HepG2 (cell line): ENCODE results near the gene RAB8A. TPM values are rescaled to one million over a fixed set of nuclear protein-coding genes. Genes with fewer than 3 reads are reported as not detected.

Experiments used
- ATAC-seq: fragments of 200-7000 bp; cut with Tn5 transposase; 3 replicates; pipeline ENCODE4 v1.9.1; 2020; ENCODE audit warnings: mild to moderate bottlenecking, moderate library complexity
- BruUV-seq: library from RNA; stranded (reverse); fragments of 400-500 nt; replicated peaks from 2 replicates; lab custom pipeline; 2021; lab: Mats Ljungman, UMichigan
- CTCF ChIA-PET: fragments of 300-600 bp; formaldehyde crosslinking; extraction: SDS; loops from one replicate; lab custom pipeline; 2021; ENCODE audit warnings: low total read pairs, inconsistent platforms, low intra/inter-chr PET ratio; lab: Yijun Ruan, JAX
- POLR2A ChIA-PET: fragments of 350-600 bp; sonication (Branson Sonifier 250); formaldehyde crosslinking; loops from one replicate; lab custom pipeline; 2020; ENCODE audit warnings: antibody characterized with exemption, inconsistent platforms; lab: Yijun Ruan, JAX
- DNase-seq: peaks from one replicate; pipeline ENCODE4 v3.0.0-alpha.2; 2015; ENCODE audit warnings: low spot score
- FAIRE-seq: peaks from 3 replicates; lab custom pipeline; 2011; peaks lifted over from hg19 to GRCh38; lab: Jason Lieb, UNC
- H2AFZ ChIP-seq: one replicate; pipeline ENCODE4 v1.6.1; 2011; ENCODE audit warnings: low read length, inconsistent platforms
- H3K27ac ChIP-seq: fragments of 300-600 bp; 3 replicates; pipeline ENCODE4 v1.8.0; 2011; ENCODE audit warnings: mixed run types, mild to moderate bottlenecking, mixed read lengths, low read length, inconsistent platforms; ENCODE audit not compliant: insufficient read depth; ENCODE audit errors: extremely low read length
- H3K27me3 ChIP-seq, 2 experiments: fragments of 200-600 bp in 1 of 2; 2 replicates in 1 of 2; 3 replicates in 1 of 2; pipeline versions ENCODE4 v1.6.0 to v1.8.0; 2011; ENCODE audit warnings: low read length in 2 of 2, mild to moderate bottlenecking in 2 of 2, moderate library complexity in 2 of 2, inconsistent platforms in 1 of 2; ENCODE audit not compliant: insufficient read depth in 2 of 2, control insufficient read depth in 1 of 2
- H3K36me3 ChIP-seq, 2 experiments: fragments of 200-600 bp in 1 of 2; replicated peaks in 1 of 2; 2 replicates in 1 of 2; 3 replicates in 1 of 2; pipeline versions ENCODE4 v1.5.1 to v1.8.0; 2011; ENCODE audit warnings: low read length in 2 of 2, inconsistent platforms in 1 of 2; ENCODE audit not compliant: insufficient read depth in 2 of 2, control insufficient read depth in 1 of 2
- H3K4me1 ChIP-seq: 2 replicates; pipeline ENCODE4 v1.5.1; 2012; ENCODE audit warnings: low read length, inconsistent platforms; ENCODE audit not compliant: insufficient read depth
- H3K4me2 ChIP-seq: 2 replicates; pipeline ENCODE4 v1.6.0; 2011; ENCODE audit warnings: low read depth, low read length, inconsistent platforms
- H3K4me3 ChIP-seq, 3 experiments: fragments of 200-600 bp in 1 of 3; sonication (generic), shearing (Covaris generic) in 1 of 3; replicated peaks in 1 of 3; 2 replicates each; pipeline ENCODE4 v1.5.1; 2011 to 2016; ENCODE audit warnings: low read length in 3 of 3, inconsistent platforms in 2 of 3, low read depth in 2 of 3, mild to moderate bottlenecking in 2 of 3, control low read depth in 1 of 3, mixed read lengths in 1 of 3; ENCODE audit not compliant: insufficient read depth in 1 of 3
- H3K79me2 ChIP-seq: one replicate; pipeline ENCODE4 v1.6.1; 2011; ENCODE audit warnings: low read length, inconsistent platforms; ENCODE audit not compliant: insufficient read depth
- H3K9ac ChIP-seq: 2 replicates; pipeline ENCODE4 v1.6.0; 2011; ENCODE audit warnings: mild to moderate bottlenecking, low read depth, low read length, inconsistent platforms; ENCODE audit not compliant: insufficient read depth
- H3K9me3 ChIP-seq: 2 replicates; pipeline ENCODE4 v1.5.1; 2012; ENCODE audit warnings: mild to moderate bottlenecking, low read length
- H4K20me1 ChIP-seq: 2 replicates; pipeline ENCODE4 v1.6.0; 2011; ENCODE audit warnings: inconsistent platforms, mild to moderate bottlenecking, low read length, moderate library complexity; ENCODE audit not compliant: insufficient read depth
- ADNP ChIP-seq: sonication (generic); formaldehyde crosslinking; IDR thresholded peaks from 2 replicates; pipeline ENCODE4 v1.4.0; 2020; ENCODE audit warnings: missing genetic modification reagents
- HOXA5 ChIP-seq: sonication (generic); formaldehyde crosslinking; IDR thresholded peaks from 2 replicates; pipeline ENCODE4 v1.4.0; 2020; ENCODE audit warnings: missing genetic modification reagents
- MEIS1 ChIP-seq: sonication (generic); formaldehyde crosslinking; IDR thresholded peaks from 2 replicates; pipeline ENCODE4 v1.9.0; 2021; ENCODE audit warnings: mild to moderate bottlenecking, missing genetic modification reagents, moderate library complexity, borderline replicate concordance
- RAD21 ChIP-seq: fragments of 450-650 bp; formaldehyde crosslinking; IDR thresholded peaks from 2 replicates; pipeline ENCODE4 v1.5.0; 2020; ENCODE audit warnings: mild to moderate bottlenecking
- SP2 ChIP-seq: sonication (generic); formaldehyde crosslinking; IDR thresholded peaks from 2 replicates; pipeline ENCODE4 v1.5.1; 2020; ENCODE audit warnings: mild to moderate bottlenecking, missing genetic modification reagents
- ZBTB7A ChIP-seq: sonication (generic); formaldehyde crosslinking; IDR thresholded peaks from 2 replicates; pipeline ENCODE4 v1.8.0; 2022; ENCODE audit warnings: mild to moderate bottlenecking, missing genetic modification reagents
- ZFYVE20 ChIP-seq: sonication (generic); formaldehyde crosslinking; IDR thresholded peaks from 2 replicates; pipeline ENCODE4 v1.8.0; 2023; ENCODE audit warnings: low read depth, mild to moderate bottlenecking, moderate library complexity, missing genetic modification reagents, borderline replicate concordance
- ZMYM3 ChIP-seq: sonication (generic); formaldehyde crosslinking; IDR thresholded peaks from 2 replicates; pipeline ENCODE4 v1.5.1; 2020; ENCODE audit warnings: mild to moderate bottlenecking, missing genetic modification reagents
- ZNF558 ChIP-seq: sonication (generic); formaldehyde crosslinking; IDR thresholded peaks from 2 replicates; pipeline ENCODE4 v1.9.0; 2022; ENCODE audit warnings: mild to moderate bottlenecking, missing genetic modification reagents, borderline replicate concordance
- ZSCAN22 ChIP-seq: sonication (generic); formaldehyde crosslinking; IDR thresholded peaks from 2 replicates; pipeline ENCODE4 v1.4.0; 2020; ENCODE audit warnings: mild to moderate bottlenecking, missing genetic modification reagents
- WGBS: methylation state at CpG from one replicate; pipeline ENCODE4 v1.1.6; 2017; ENCODE audit warnings: low lambda C conversion rate; 5-methylcytosine and 5-hydroxymethylcytosine counted together
- in situ Hi-C: cut with HindIII; loops from 2 replicates; pipeline ENCODE4 v1.10.0; 2017; ENCODE audit warnings: low pct_unique_long_range_greater_than_20kb; ENCODE audit not compliant: extremely low pct_ligation_motif_present
- intact Hi-C: fragments of 100-400 bp; cut with micrococcal nuclease; formaldehyde crosslinking; loops from one replicate; pipeline ENCODE4 v1.10.0; 2022; ENCODE audit not compliant: unreplicated experiment
- polyA plus RNA-seq, 8 experiments: library from polyadenylated mRNA; depleted of rRNA in 3 of 8; stranded (reverse) in 7 of 8; unstranded in 1 of 8; fragments of >200 nt; fragmentation: Illumina TruSeq in 4 of 8; extraction: Trizol in 4 of 8; gene quantifications; 2 replicates each; pipeline versions ENCODE4 v1.2.1 to v1.2.3, GENCODE V29; 2011 to 2016; ENCODE audit warnings: low read depth in 4 of 8, missing spikeins in 1 of 8, mixed read lengths in 1 of 8; ENCODE audit not compliant: insufficient read depth in 1 of 8
- total RNA-seq, 5 experiments: library from RNA; depleted of rRNA; stranded (reverse); fragments of >200 nt; fragmentation: Illumina TruSeq; extraction: Trizol; gene quantifications; 2 replicates each; pipeline ENCODE4 v1.2.3, GENCODE V29; 2016; ENCODE audit warnings: low read depth in 1 of 5
- TF ChIP-seq, protein P1 (sequence below): fragments of 450-650 bp; IDR thresholded peaks from 2 replicates; pipeline ENCODE4 v1.6.1; 2017
- TF ChIP-seq, protein P2 (sequence below): sonication (generic); formaldehyde crosslinking; IDR thresholded peaks from 2 replicates; pipeline ENCODE4 v1.8.1; 2023; ENCODE audit warnings: mild to moderate bottlenecking, missing genetic modification reagents
- TF ChIP-seq, protein P3 (sequence below): sonication (generic); formaldehyde crosslinking; IDR thresholded peaks from 2 replicates; pipeline ENCODE4 v1.4.0; 2020; ENCODE audit warnings: missing genetic modification reagents
- TF ChIP-seq, protein P4 (sequence below): sonication (generic); formaldehyde crosslinking; IDR thresholded peaks from 2 replicates; pipeline ENCODE4 v1.8.0; 2022; ENCODE audit warnings: mild to moderate bottlenecking, missing genetic modification reagents
- TF ChIP-seq, protein P5 (sequence below): sonication (generic); formaldehyde crosslinking; IDR thresholded peaks from 2 replicates; pipeline ENCODE4 v1.5.1; 2020; ENCODE audit warnings: missing genetic modification reagents, mild to moderate bottlenecking, borderline replicate concordance

RAB8A gene
- total and polyA plus RNA-seq, 2 of the 13 experiments (the other 11 are each of a cell fraction or from before 2014, with no cell fraction given): 36.7 to 45.0 TPM

DNA sequence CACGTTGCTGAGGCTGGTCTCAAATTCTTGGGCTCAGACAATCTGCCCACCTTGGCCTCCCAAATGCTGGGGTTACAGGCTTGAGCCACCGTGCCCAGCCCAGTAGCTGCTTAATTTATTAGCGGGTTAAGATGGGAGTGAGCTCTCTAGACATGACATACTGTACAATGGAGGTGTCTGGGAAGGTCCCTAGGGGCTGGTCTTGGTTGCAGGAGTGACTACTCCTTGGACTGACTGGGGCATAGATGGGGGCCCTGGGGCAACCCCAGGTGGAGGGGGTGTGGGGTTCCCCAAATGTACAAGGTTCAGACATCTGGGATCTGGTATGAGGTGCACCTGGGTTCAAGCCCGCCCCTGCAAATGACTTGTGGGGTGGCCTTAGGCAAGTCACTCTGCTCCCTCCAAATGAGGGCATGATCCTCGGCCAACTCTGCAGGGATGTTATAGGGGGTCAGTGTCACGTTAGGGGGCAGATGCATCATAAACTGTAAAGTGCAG is 48.8 kb downstream of the RAB8A start (continued):
- no peak for TF ChIP-seq ZFYVE20

DNA sequence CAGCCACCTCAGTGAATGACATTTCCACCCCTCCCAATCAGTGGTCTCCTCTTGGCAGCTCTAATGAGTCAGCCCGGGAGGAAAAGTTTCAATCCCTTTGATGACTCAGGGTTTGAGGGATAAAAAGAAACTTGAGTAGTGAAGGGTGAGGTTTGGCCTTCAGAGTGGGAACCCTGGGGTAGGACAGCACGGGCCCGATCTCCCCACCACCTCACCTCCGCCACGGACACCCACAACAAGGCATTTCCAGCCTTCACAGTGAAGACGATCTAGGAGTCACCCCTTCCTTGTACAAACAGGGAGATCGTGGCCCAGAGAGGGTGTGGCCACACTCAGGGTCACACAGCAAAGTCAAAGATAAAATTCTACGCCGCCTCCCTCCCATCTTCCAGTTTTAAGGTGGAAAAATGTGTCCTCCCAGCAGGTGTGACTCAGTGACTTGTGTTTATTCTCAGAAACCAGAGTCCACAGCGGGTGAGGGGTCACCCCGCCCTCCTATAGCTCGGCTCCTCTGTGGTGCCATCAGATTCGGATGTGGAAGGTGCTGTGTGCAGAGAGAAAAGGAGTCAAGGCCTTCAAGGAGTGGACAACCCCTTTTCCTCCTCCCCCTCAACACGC is 49.4 kb downstream of the RAB8A start:
- Histone ChIP-seq H3K9me3 (no peaks in the 10 kb centered on the region), H3K9ac (no peak overlapping the region), H2AFZ (no peak overlapping the region), H4K20me1 (no peaks in the 10 kb centered on the region), H3K27me3 (no peaks in the 10 kb centered on the region), H3K4me3 (no peak overlapping the region), H3K36me3 (no peaks in the 10 kb centered on the region), H3K79me2 (no peaks in the 10 kb centered on the region), H3K4me1 (peaks cover 30% of the 10 kb centered on the region), H3K27ac (no peak overlapping the region), H3K4me2 (0 out of 2 replicates have a peak overlapping the region, but pooled peaks have one; percentile 13)
- BruUV-seq: no TSS peak
- ATAC-seq (no peak), FAIRE-seq (no peak), DNase-seq (peak; percentile 30)
- 4% methylated on average over 13 of the region's 14 CpGs for WGBS
- CTCF ChIA-PET: no interaction called here
- POLR2A ChIA-PET: no interaction called here
- in situ Hi-C loops: loop anchor here (25.0 kb wide), 1 partner anchor 524 kb away; the partner anchor contains the start of gene CYP4F3
- intact Hi-C loops: no loop called here
- peak; percentile 89 for TF ChIP-seq ZMYM3 (CRISPR knock-in tag)
- TF ChIP-seq HOXA5 (CRISPR knock-in tag): no peak
- TF ChIP-seq, protein P1, sequence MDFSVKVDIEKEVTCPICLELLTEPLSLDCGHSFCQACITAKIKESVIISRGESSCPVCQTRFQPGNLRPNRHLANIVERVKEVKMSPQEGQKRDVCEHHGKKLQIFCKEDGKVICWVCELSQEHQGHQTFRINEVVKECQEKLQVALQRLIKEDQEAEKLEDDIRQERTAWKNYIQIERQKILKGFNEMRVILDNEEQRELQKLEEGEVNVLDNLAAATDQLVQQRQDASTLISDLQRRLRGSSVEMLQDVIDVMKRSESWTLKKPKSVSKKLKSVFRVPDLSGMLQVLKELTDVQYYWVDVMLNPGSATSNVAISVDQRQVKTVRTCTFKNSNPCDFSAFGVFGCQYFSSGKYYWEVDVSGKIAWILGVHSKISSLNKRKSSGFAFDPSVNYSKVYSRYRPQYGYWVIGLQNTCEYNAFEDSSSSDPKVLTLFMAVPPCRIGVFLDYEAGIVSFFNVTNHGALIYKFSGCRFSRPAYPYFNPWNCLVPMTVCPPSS: no peak
- TF ChIP-seq ZNF558: no peak
- TF ChIP-seq ZSCAN22: 0 out of 2 replicates have a peak, but pooled peaks have one; percentile 41
- TF ChIP-seq ADNP (CRISPR knock-in tag): 0 out of 2 replicates have a peak, but pooled peaks have one; percentile 25
- no peak for TF ChIP-seq ZBTB7A (CRISPR knock-in tag)
- TF ChIP-seq, protein P2, sequence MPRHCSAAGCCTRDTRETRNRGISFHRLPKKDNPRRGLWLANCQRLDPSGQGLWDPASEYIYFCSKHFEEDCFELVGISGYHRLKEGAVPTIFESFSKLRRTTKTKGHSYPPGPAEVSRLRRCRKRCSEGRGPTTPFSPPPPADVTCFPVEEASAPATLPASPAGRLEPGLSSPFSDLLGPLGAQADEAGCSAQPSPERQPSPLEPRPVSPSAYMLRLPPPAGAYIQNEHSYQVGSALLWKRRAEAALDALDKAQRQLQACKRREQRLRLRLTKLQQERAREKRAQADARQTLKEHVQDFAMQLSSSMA: no peak
- TF ChIP-seq, protein P3, sequence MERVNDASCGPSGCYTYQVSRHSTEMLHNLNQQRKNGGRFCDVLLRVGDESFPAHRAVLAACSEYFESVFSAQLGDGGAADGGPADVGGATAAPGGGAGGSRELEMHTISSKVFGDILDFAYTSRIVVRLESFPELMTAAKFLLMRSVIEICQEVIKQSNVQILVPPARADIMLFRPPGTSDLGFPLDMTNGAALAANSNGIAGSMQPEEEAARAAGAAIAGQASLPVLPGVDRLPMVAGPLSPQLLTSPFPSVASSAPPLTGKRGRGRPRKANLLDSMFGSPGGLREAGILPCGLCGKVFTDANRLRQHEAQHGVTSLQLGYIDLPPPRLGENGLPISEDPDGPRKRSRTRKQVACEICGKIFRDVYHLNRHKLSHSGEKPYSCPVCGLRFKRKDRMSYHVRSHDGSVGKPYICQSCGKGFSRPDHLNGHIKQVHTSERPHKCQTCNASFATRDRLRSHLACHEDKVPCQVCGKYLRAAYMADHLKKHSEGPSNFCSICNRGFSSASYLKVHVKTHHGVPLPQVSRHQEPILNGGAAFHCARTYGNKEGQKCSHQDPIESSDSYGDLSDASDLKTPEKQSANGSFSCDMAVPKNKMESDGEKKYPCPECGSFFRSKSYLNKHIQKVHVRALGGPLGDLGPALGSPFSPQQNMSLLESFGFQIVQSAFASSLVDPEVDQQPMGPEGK (CRISPR knock-in tag): no peak
- TF ChIP-seq SP2 (CRISPR knock-in tag): no peak
- TF ChIP-seq RAD21 (CRISPR knock-in tag): no peak
- TF ChIP-seq MEIS1 (CRISPR knock-in tag): no peak
- TF ChIP-seq, protein P4, sequence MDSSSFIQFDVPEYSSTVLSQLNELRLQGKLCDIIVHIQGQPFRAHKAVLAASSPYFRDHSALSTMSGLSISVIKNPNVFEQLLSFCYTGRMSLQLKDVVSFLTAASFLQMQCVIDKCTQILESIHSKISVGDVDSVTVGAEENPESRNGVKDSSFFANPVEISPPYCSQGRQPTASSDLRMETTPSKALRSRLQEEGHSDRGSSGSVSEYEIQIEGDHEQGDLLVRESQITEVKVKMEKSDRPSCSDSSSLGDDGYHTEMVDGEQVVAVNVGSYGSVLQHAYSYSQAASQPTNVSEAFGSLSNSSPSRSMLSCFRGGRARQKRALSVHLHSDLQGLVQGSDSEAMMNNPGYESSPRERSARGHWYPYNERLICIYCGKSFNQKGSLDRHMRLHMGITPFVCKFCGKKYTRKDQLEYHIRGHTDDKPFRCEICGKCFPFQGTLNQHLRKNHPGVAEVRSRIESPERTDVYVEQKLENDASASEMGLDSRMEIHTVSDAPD (CRISPR knock-in tag): no peak
- TF ChIP-seq, protein P5, sequence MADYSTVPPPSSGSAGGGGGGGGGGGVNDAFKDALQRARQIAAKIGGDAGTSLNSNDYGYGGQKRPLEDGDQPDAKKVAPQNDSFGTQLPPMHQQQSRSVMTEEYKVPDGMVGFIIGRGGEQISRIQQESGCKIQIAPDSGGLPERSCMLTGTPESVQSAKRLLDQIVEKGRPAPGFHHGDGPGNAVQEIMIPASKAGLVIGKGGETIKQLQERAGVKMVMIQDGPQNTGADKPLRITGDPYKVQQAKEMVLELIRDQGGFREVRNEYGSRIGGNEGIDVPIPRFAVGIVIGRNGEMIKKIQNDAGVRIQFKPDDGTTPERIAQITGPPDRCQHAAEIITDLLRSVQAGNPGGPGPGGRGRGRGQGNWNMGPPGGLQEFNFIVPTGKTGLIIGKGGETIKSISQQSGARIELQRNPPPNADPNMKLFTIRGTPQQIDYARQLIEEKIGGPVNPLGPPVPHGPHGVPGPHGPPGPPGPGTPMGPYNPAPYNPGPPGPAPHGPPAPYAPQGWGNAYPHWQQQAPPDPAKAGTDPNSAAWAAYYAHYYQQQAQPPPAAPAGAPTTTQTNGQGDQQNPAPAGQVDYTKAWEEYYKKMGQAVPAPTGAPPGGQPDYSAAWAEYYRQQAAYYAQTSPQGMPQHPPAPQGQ (CRISPR knock-in tag): no peak
